HG02763 (cell line): ENCODE results near the gene CNN3.

Source experiments
- ATAC-seq: cut with Tn5 transposase; IDR thresholded peaks from one replicate; pipeline ENCODE4 v1.9.1; 2021; ENCODE audit warnings: mild to moderate bottlenecking, moderate library complexity; ENCODE audit not compliant: unreplicated experiment

The CNN3 gene

GRCh38 chr1:94888201-94888600, 38.7 kb downstream of the CNN3 start:
- ATAC-seq = no peak

DNA sequence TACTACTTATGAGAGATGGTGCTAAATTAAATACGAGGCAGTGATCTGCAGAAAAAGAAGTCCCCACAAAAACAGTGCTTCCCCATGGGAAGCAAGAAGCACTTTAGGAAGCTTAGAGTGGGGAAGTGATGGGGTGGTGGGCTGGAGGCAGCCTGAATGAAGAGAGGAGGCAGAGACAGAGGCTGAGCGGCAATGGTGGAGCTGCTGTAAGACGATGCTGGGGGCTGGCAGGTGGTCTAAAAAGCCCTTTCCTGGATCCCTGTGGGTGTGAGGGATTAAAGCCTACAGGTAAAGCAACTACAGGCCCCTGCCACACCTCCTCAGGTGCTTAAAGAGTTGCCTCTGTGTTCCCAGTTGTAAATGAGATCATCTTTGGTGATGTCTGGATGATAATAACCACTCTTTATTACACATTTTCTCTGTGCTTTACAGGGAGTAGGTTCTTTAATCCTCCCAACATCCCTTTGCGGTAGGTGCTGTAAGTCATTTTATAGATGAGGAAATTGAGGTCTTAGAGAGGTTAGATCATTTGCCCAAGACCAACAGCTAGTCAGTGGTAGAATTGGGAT, 39.2 kb downstream of the CNN3 start:
- ATAC-seq = no peak

DNA sequence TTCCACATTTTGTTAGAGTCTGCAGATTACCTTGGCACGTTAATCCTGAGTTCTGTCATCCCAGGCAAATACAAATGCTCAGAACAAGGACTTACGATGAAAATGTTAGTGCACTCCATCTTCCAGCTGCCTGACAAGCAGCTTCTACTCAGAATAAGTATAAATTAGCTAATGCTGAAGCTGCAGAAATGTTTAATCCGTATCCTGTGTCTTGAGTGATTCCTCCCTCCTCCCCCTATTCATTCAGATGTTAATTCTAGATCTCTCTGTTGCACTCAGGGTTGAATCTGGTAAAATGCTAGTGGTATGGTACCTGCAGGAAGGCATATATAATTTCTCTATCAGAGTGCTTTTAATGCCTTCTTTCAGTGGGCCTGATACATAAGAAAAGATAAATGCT, 39.8 kb downstream of the CNN3 start:
- ATAC-seq = no peak

DNA sequence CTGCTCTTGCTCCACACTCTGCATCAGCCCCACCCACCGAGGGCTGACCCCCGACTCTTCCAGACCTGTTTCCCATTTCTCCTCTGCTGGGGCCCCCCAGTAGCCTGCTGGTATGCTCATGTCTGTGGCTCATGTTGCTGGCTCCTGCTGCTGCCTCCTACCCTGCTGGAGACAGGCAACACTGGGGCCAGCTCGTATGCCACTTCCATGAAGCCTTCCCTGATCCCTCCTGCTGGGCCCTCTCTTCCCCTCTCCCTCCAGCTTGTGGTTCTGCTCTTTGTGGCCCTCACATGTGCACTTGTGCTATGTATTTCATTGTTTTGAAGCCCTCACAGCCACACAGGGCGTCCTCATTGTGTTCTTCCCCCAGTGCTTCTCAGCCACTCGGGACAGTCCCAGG, 40.5 kb downstream of the CNN3 start:
- no peak for ATAC-seq

DNA sequence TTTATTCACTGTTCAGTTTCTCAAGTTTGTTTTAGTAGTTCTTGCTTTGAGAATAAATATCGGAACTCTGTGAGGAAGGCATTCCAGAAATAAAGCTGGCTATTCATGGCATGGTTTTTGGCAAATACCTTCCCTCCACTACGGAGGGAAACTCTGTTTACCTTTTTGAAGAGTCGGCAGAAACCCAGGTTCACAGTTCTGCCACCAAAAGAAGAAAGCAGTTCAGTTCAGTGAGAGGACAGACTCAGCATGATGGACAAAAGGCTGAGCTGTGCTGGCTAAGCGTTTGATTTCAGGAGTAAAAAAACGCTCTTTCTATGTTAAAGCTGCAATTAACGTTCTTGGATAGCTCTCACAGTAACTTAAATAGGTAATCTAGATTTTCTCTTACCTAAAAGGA, 42.4 kb downstream of the CNN3 start:
- no peak for ATAC-seq

GRCh38 chr1:94884106-94884505, 42.8 kb downstream of the CNN3 start:
- no peak for ATAC-seq

- ATAC-seq = no peak
These were observed 43.2 kb downstream of the CNN3 start for GRCh38 chr1:94883691-94884090.

DNA sequence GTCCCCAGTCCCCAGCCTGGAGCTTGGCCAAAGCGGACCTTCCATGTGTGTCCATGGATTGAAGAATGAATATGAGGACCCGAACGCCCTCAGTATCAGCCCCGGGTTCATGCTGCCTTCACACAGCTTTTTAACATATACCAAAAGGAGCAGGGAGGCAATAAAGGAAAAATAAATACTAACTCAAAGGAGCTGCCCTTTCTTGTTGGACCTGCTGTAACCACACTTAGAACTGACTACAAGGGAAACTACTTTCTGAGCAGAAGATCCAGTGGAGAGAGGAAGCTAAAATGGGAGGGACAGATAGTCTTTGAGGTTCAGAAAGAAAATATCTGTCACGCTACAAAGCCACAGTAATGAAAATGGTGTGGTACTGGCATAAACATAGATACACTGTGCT, 48.6 kb downstream of the CNN3 start:
- ATAC-seq = no peak

DNA sequence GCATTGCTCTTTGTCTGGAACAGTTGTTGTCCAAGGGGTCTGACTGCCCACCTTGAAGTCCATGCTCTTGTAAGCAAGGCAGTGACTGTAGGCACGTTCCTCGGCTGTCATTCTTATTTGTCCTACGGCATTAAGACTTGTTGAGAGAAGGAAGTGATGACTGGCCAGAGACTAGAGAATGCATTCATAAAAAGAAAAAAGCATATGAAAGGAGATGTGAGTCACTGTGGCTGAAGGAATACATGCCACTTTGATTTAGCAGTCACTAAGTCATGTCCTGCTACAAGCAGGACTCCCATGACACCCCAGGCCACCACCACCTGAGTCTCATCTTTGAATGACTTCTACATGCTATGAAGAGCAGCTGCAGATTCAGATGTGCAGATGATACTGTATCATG, 50.5 kb downstream of the CNN3 start:
- no peak for ATAC-seq

GRCh38 chr1:94875794-94876193, 51.1 kb downstream of the CNN3 start:
- no peak for ATAC-seq

DNA sequence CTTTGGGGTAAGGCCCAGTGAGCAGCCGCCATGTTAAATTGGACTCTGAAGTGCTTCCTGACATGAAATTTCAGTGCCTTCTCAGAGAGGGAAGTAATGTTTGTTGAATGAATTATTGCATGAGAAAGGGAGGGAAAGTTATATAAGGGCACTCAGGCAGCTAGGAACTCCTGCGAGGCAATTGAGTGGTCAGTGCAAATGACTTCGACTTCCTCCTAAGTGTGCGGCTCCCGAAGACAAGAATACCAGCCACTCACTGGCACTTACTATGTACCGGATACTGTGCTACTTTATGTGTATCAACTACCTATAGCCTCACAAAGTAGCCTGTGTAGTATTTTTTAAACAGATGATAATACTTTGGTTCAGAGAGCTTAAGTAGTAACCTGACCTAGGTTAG, 52.5 kb downstream of the CNN3 start:
- no peak for ATAC-seq

DNA sequence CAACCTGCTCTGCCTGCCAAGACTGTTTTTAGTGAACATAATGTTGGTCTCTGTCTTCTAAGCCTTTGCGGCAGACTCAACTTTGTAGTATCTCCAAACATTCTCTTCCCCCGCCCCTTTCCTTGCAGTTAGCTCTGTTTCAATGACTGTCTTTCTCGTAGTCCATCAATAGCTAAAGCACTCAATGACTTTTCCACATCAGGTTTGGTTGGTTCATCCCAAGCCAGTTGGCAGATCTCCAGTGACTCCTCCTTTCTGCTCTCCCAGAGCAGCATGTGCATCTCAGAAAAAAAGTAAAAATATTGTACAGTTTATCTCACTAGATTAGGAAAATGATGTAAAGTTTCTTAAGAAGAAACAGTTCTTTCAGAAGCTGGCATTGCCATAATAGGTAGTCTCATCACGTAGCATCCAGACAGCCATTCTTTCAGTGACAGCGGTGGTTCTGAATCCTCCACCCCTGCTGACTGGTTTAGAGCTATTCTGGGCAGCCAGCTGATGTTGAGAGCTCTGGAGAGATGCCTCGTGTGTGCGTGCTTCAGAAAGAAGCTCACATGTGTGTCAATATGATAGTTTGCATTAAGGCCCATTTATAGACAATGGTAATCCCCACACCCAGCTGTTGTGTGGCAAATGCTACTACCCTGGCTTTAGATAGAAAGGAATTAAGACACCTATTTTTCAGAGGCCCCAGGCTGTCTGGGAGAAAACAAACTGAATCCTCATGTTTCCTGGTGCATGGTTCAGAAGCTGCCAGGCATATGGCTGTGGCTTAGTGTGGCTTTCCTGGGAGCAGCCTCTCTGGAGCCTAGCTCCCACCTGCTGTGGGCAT, 53.2 kb downstream of the CNN3 start:
- ATAC-seq = no peak

DNA sequence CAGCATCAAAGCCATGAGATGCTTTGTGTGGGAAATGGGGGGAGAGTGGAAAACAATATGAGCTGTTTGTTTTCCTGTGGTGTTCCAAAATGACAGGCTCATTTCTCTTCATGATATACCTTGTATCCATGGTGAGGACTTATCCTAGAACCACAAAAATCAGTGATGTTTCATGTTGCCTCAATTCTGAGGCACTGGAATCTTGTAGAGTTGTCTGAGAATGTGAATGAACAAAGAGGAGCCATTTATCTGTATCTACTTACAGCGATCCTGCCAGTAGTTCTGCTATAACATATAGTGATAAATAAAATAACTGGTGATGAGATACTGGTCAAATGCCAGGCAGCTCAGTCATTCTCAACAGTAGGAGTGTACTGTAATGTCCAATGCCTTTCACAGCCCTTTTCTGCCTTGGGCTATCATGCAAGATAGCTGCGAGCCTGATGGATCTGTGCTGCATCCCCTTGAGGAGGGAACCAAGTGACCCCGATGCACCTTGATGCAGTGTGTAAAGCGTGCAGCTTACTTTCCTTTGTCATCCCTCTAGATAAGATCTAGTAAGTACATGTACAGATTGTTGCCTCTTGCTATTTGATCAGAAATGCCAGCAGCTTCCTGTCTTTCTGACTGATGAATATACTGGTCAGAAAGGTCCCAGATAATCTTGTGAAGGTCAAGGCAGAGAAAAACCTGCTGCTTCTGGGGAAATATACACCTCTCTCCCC, 54.0 kb downstream of the CNN3 start:
- no peak for ATAC-seq

- no peak for ATAC-seq
These were observed 55.9 kb downstream of the CNN3 start for GRCh38 chr1:94871031-94871430.

- no peak for ATAC-seq
These were observed 60.6 kb downstream of the CNN3 start for GRCh38 chr1:94866164-94866807.

- no peak for ATAC-seq
These were observed 61.5 kb downstream of the CNN3 start for GRCh38 chr1:94865360-94865759.

DNA sequence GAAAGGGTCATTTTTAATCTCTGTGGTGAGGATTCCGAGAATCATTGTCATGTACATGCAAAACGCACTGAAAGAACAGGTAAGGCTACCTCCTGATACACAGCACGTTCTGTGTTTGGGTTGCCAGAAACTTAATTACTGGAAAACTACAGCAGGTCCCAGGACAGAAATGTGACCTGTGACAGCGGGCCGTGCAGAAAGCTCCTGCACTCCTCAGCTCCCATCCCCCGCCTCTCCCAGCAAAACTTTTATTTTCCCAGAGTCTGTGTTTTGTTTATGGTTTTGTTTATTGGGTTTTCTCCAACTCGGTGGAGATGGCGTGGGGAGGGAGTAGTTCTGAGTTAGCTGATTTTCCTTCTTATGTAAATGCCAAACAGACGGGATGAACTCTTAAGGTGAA, 62.1 kb downstream of the CNN3 start:
- no peak for ATAC-seq

DNA sequence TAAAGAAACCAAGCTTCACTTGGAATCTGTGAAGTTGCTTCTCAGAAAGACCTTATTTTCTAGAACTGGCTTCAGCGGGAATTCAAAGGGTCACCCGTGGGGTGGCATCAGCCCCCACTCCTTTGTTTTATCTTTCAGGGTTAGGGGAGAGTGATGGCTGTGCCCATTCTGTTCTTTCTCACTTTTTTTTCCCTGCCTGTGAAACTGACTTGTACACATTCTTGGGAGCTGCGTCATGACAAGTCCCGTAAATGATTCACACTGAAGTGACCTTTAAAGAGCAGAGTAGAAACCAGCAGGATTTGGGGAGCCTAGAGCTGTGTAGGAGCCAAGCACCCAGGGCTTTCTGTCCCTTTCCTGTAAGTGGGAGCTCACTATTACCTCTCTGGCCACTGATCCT, 63.0 kb downstream of the CNN3 start:
- ATAC-seq = no peak

DNA sequence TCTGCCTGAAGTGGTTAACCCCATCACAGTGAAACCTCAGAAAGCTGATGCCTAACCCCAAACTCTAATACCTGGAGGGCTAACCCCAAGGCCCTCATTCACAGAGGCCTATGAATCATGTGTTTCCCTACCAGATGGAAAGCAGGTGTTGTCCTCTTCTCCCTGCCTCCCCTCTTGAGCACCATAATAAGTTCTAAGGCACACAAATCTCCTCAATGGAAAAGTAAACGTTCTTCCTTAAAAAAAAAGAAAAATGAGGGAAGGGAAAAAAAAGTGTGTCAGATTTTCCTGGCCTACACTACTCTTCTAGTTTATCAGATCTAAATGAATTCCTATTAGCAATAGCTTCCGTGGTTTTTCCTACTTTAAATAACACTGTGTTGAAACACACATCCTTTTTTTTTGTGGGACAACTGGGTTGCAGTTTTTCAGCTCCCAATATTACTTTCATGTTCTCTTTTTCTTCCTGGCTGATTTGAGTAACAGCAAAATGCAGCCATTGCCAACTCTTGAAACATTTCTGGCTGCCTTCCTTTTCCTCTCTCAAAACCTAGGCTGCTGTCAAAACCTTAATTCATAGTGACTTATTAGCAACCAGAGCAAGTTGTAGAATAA, 63.5 kb downstream of the CNN3 start:
- ATAC-seq = no peak

- no peak for ATAC-seq
These were observed 64.2 kb downstream of the CNN3 start for GRCh38 chr1:94862718-94863117.

- ATAC-seq = no peak
These were observed 67.7 kb downstream of the CNN3 start for GRCh38 chr1:94859174-94859573.
